Small intestine (tissue), 7 donors: ENCODE data around the gene CDKAL1. TPM values are rescaled to one million over a fixed set of nuclear protein-coding genes. Genes with fewer than 3 reads are reported as not detected.

Experiments used
- DNase-seq, 2 donors: peaks; one replicate each; pipeline versions ENCODE4 v3.0.0 to v3.0.0-alpha.2; 2013
- FAIRE-seq: peaks from 2 replicates; lab custom pipeline; 2012; peaks lifted over from hg19 to GRCh38; lab: Jason Lieb, UNC
- H3K27ac ChIP-seq, 3 donors: one replicate each; pipeline ENCODE4 v1.5.1; 2013; ENCODE audit warnings: low read length in 2 of 3, mild to moderate bottlenecking in 2 of 3, control low read depth in 1 of 3, inconsistent platforms in 1 of 3, low read depth in 1 of 3, moderate library complexity in 1 of 3
- H3K27me3 ChIP-seq, 3 donors: one replicate each; pipeline ENCODE4 v1.6.1; 2013; ENCODE audit warnings: low read length in 3 of 3, inconsistent platforms in 1 of 3; ENCODE audit not compliant: control insufficient read depth in 3 of 3, insufficient read depth in 3 of 3
- H3K36me3 ChIP-seq, 3 donors: one replicate each; pipeline ENCODE4 v1.6.1; 2013; ENCODE audit warnings: low read length in 3 of 3, inconsistent platforms in 1 of 3, low read depth in 1 of 3, mild to moderate bottlenecking in 1 of 3, moderate library complexity in 1 of 3; ENCODE audit not compliant: control insufficient read depth in 3 of 3, insufficient read depth in 2 of 3
- H3K4me1 ChIP-seq, 3 donors: one replicate each; pipeline ENCODE4 v1.6.1; 2013; ENCODE audit warnings: low read length in 2 of 3, inconsistent platforms in 1 of 3, low read depth in 1 of 3, mild to moderate bottlenecking in 1 of 3, moderate library complexity in 1 of 3; ENCODE audit not compliant: control insufficient read depth in 3 of 3, insufficient read depth in 2 of 3
- H3K4me3 ChIP-seq, 3 donors: one replicate each; pipeline ENCODE4 v1.5.1; 2013; ENCODE audit warnings: low read length in 3 of 3, control low read depth in 1 of 3, inconsistent platforms in 1 of 3, low read depth in 1 of 3, mild to moderate bottlenecking in 1 of 3, moderate library complexity in 1 of 3
- H3K9me3 ChIP-seq, 2 donors: one replicate each; pipeline ENCODE4 v1.6.1; 2013; ENCODE audit warnings: low read depth in 1 of 2, low read length in 1 of 2; ENCODE audit not compliant: control insufficient read depth in 2 of 2, insufficient read depth in 1 of 2
- WGBS, 3 donors: extraction: QIAGEN DNeasy Blood & Tissue Kit; methylation state at CpG; one replicate each; pipeline ENCODE4 v1.1.7; 2013; 5-methylcytosine and 5-hydroxymethylcytosine counted together
- polyA plus RNA-seq, 4 donors: library from polyadenylated mRNA; stranded (reverse) in 3 of 4; unstranded in 1 of 4; fragments of 200-250 nt in 3 of 4; fragments of 120-200 nt in 1 of 4; gene quantifications; one replicate each; pipeline versions ENCODE4 v1.2.1 to v1.2.3, GENCODE V29; 2013
- donor health status: healthy with polysubstance abuse.
- donor health status: control.
- donor health status: control.
- donor health status: Bipolar disorder and iron deficiency.
- donor health status: healthy.

CDKAL1 gene
- polyA plus RNA-seq, 4 donors: 2.4 to 10.5 (median 4.1) TPM

- H3K9me3 ChIP-seq: no peaks in the 10 kb centered on the region
- H3K4me1 ChIP-seq: no peaks in the 10 kb centered on the region
- H3K4me3 ChIP-seq: no peak overlapping the region
- no peaks in the 10 kb centered on the region for H3K27me3 ChIP-seq
- WGBS, 3 donors: 94 to 98% (median 96%) methylated on average over 6 of the region's 6 CpGs
- no peak overlapping the region for H3K27ac ChIP-seq
- DNase-seq (no peak), FAIRE-seq (no peak)
- H3K36me3 ChIP-seq: no peaks in the 10 kb centered on the region
Measured at GRCh38 chr6:20835315-20836010, 301.2 kb downstream of the CDKAL1 start.

- no peak for DNase-seq
- H3K4me1 ChIP-seq: no peaks in the 10 kb centered on the region
- H3K27me3 ChIP-seq: no peaks in the 10 kb centered on the region
- no peaks in the 10 kb centered on the region for H3K9me3 ChIP-seq
- no peak overlapping the region for H3K27ac ChIP-seq
- FAIRE-seq: no peak
- no peaks in the 10 kb centered on the region for H3K36me3 ChIP-seq
- 71 to 89% (median 82%) methylated on average over 2 of the region's 2 CpGs for WGBS, 3 donors
- H3K4me3 ChIP-seq: no peak overlapping the region
Measured at GRCh38 chr6:20837189-20837588, 302.9 kb downstream of the CDKAL1 start.

- H3K4me3 ChIP-seq: no peak overlapping the region
- H3K9me3 ChIP-seq: no peaks in the 10 kb centered on the region
- no peak for DNase-seq
- no peak for FAIRE-seq
- no peaks in the 10 kb centered on the region for H3K4me1 ChIP-seq
- H3K36me3 ChIP-seq: no peaks in the 10 kb centered on the region
- H3K27ac ChIP-seq: no peak overlapping the region
- 90 to 97% (median 96%) methylated on average over 3 of the region's 3 CpGs for WGBS, 3 donors
- no peaks in the 10 kb centered on the region for H3K27me3 ChIP-seq
Measured at GRCh38 chr6:20838113-20838512, 303.9 kb downstream of the CDKAL1 start.

- H3K4me3 ChIP-seq: no peak overlapping the region
- no peak for FAIRE-seq
- H3K36me3 ChIP-seq: no peaks in the 10 kb centered on the region
- 92 to 100% (median 97%) methylated on average over 2 of the region's 2 CpGs for WGBS, 3 donors
- H3K27ac ChIP-seq: peak overlapping the region in 1 of 3 donors; percentile 55
- no peaks in the 10 kb centered on the region for H3K4me1 ChIP-seq
- H3K9me3 ChIP-seq: no peaks in the 10 kb centered on the region
- H3K27me3 ChIP-seq: no peaks in the 10 kb centered on the region
- DNase-seq: peak; percentile 0 to 40
Measured at GRCh38 chr6:20839630-20840029, 305.4 kb downstream of the CDKAL1 start.

- Histone ChIP-seq H3K27me3 (no peaks in the 10 kb centered on the region), H3K4me3 (no peak overlapping the region), H3K27ac (no peak overlapping the region), H3K36me3 (no peaks in the 10 kb centered on the region), H3K9me3 (no peaks in the 10 kb centered on the region), H3K4me1 (no peaks in the 10 kb centered on the region)
- WGBS, 3 donors: 79 to 88% (median 82%) methylated on average over 2 of the region's 2 CpGs
- FAIRE-seq: no peak
- no peak for DNase-seq
Measured at GRCh38 chr6:20840675-20841074, 306.4 kb downstream of the CDKAL1 start.

- Histone ChIP-seq H3K4me3 (no peak overlapping the region), H3K27me3 (no peaks in the 10 kb centered on the region), H3K9me3 (no peaks in the 10 kb centered on the region), H3K36me3 (no peaks in the 10 kb centered on the region), H3K4me1 (no peaks in the 10 kb centered on the region), H3K27ac (no peak overlapping the region)
- no peak for DNase-seq
- FAIRE-seq: peak; percentile 10
Measured at GRCh38 chr6:20841806-20842205, 307.5 kb downstream of the CDKAL1 start.

- H3K27me3 ChIP-seq: no peaks in the 10 kb centered on the region
- H3K4me1 ChIP-seq: peaks cover 0 to 3% (median 0%) of the 10 kb centered on the region in 3 donors
- no peak overlapping the region for H3K27ac ChIP-seq
- FAIRE-seq: no peak
- H3K36me3 ChIP-seq: no peaks in the 10 kb centered on the region
- no peak overlapping the region for H3K4me3 ChIP-seq
- DNase-seq: no peak
- no peaks in the 10 kb centered on the region for H3K9me3 ChIP-seq
Measured at GRCh38 chr6:20845592-20845991, 311.3 kb downstream of the CDKAL1 start.

GRCh38 chr6:20846602-20847028 lies 312.4 kb downstream of the CDKAL1 start:
- H3K4me1 ChIP-seq: peaks cover 0 to 3% (median 0%) of the 10 kb centered on the region in 3 donors
- H3K9me3 ChIP-seq: no peaks in the 10 kb centered on the region
- DNase-seq (peak in 1 of 2 donors; percentile 8), FAIRE-seq (no peak)
- H3K4me3 ChIP-seq: no peak overlapping the region
- H3K27me3 ChIP-seq: no peaks in the 10 kb centered on the region
- no peak overlapping the region for H3K27ac ChIP-seq
- WGBS, 3 donors: 24 to 33% (median 30%) methylated on average over 1 of the region's 1 CpG
- no peaks in the 10 kb centered on the region for H3K36me3 ChIP-seq

- Histone ChIP-seq H3K4me3 (no peak overlapping the region), H3K4me1 (peaks cover 0 to 3% (median 0%) of the 10 kb centered on the region in 3 donors), H3K27ac (no peak overlapping the region), H3K36me3 (no peaks in the 10 kb centered on the region), H3K27me3 (no peaks in the 10 kb centered on the region), H3K9me3 (no peaks in the 10 kb centered on the region)
- DNase-seq (peak in 1 of 2 donors; percentile 4), FAIRE-seq (no peak)
- 61 to 72% (median 62%) methylated on average over 3 of the region's 3 CpGs for WGBS, 3 donors
Measured at GRCh38 chr6:20847904-20848303, 313.6 kb downstream of the CDKAL1 start.
